AG09319 (cell line): ENCODE measurements around the gene GOLGA6B.
"Not testable (repeated sequence)": the region's sequence is repeated elsewhere in the genome, so short reads cannot be mapped to it uniquely, and the experiment has no call there.

Source experiments
- DNase-seq: peaks from one replicate; pipeline ENCODE4 v3.0.0-alpha.2; 2010; ENCODE audit warnings: low read depth; ENCODE audit errors: extremely low read depth
- CTCF ChIP-seq: IDR thresholded peaks from 2 replicates; pipeline ENCODE4 v1.5.1; 2011; ENCODE audit warnings: low read depth, mild to moderate bottlenecking, inconsistent platforms, low read length, moderate library complexity

Gene GOLGA6B

GRCh38 chr15:72706266-72706665, 51.8 kb downstream of the GOLGA6B start:
- DNase-seq, result no peak
- TF ChIP-seq CTCF, result no peak

- DNase-seq, result not testable (repeated sequence)
These were observed 54.2 kb downstream of the GOLGA6B start for GRCh38 chr15:72708551-72709303.
